HL-60 (cell line): ENCODE measurements around the gene EP300.

Experiments used
- DNase-seq, 2 experiments: peaks; one replicate each; pipeline ENCODE4 v3.0.0-alpha.2; 2010 to 2020; ENCODE audit warnings: low read depth in 1 of 2, low spot score in 1 of 2
- H3K27ac ChIP-seq: fragments of 250-450 bp; sonication (Bioruptor Pico); replicated peaks from 2 replicates; pipeline ENCODE4 v1.5.1; 2020; ENCODE audit warnings: mild to moderate bottlenecking, moderate library complexity
- H3K27me3 ChIP-seq: fragments of 250-450 bp; sonication (Bioruptor Pico); 2 replicates; pipeline ENCODE4 v1.5.1; 2021; ENCODE audit warnings: mild to moderate bottlenecking, moderate library complexity; ENCODE audit not compliant: insufficient read depth, poor library complexity, severe bottlenecking
- H3K4me3 ChIP-seq: replicated peaks from 2 replicates; pipeline ENCODE4 v1.5.1; 2011; ENCODE audit warnings: mild to moderate bottlenecking, control low read depth, low read length; ENCODE audit not compliant: insufficient read depth
- CTCF ChIP-seq: IDR thresholded peaks from one replicate; pipeline ENCODE4 v1.5.1; 2011; ENCODE audit warnings: low read length, control low read depth, inconsistent platforms; ENCODE audit not compliant: insufficient read depth
- GABPA ChIP-seq: IDR thresholded peaks from 2 replicates; pipeline ENCODE4 v1.6.1; 2012; ENCODE audit warnings: low read depth
- POLR2AphosphoS5 ChIP-seq: IDR thresholded peaks from 2 replicates; pipeline ENCODE4 v1.6.1; 2012; ENCODE audit warnings: low read depth
- REST ChIP-seq: IDR thresholded peaks from 2 replicates; pipeline ENCODE4 v1.6.1; 2012; ENCODE audit warnings: low read depth; ENCODE audit not compliant: insufficient replicate concordance
- SPI1 ChIP-seq: IDR thresholded peaks from 2 replicates; pipeline ENCODE4 v1.6.1; 2012; ENCODE audit warnings: low read depth, mild to moderate bottlenecking, borderline replicate concordance

Gene EP300

GRCh38 chr22:41147722-41148121 lies 55.3 kb downstream of the EP300 start:
- Histone ChIP-seq H3K27me3 (no peaks in the 10 kb centered on the region), H3K27ac (no peak overlapping the region), H3K4me3 (no peak overlapping the region)
- no peak for DNase-seq
- TF ChIP-seq REST (peak; percentile 88), SPI1 (no peak)

GRCh38 chr22:41152902-41153301 lies 60.5 kb downstream of the EP300 start:
- Histone ChIP-seq H3K27me3 (no peaks in the 10 kb centered on the region), H3K27ac (no peak overlapping the region), H3K4me3 (no peak overlapping the region)
- TF ChIP-seq POLR2AphosphoS5 (no peak), SPI1 (no peak), REST (no peak), GABPA (no peak), CTCF (no peak)
- no peak for DNase-seq

- no peak for DNase-seq
- TF ChIP-seq POLR2AphosphoS5 (no peak), CTCF (no peak), REST (no peak)
- Histone ChIP-seq H3K27me3 (no peaks in the 10 kb centered on the region), H3K27ac (no peak overlapping the region), H3K4me3 (no peak overlapping the region)
These were observed 64.7 kb downstream of the EP300 start for GRCh38 chr22:41157083-41157482.

- Histone ChIP-seq H3K4me3 (no peak overlapping the region), H3K27me3 (no peaks in the 10 kb centered on the region), H3K27ac (no peak overlapping the region)
- no peak for DNase-seq
- no peak for TF ChIP-seq REST
- TF ChIP-seq GABPA: no peak
- TF ChIP-seq POLR2AphosphoS5: no peak
- TF ChIP-seq SPI1: no peak
- no peak for TF ChIP-seq CTCF
These were observed 76.8 kb downstream of the EP300 start for GRCh38 chr22:41169157-41169556.
